OCI-LY7 (cell line): Measurements from ENCODE around the gene PPIL1. TPM values are rescaled to one million over a fixed set of nuclear protein-coding genes. Genes with fewer than 3 reads are reported as not detected.

Experiments
- BruUV-seq: library from RNA; stranded (reverse); fragments of 400-500 nt; replicated peaks from 2 replicates; lab custom pipeline; 2021; lab: Mats Ljungman, UMichigan
- CTCF ChIA-PET: fragments of 300-600 bp; sonication (Branson Sonifier 250); formaldehyde crosslinking; loops from one replicate; lab custom pipeline; 2022; ENCODE audit warnings: antibody characterized with exemption; ENCODE audit not compliant: unreplicated experiment; lab: Charles Lee
- POLR2A ChIA-PET: fragments of 300-600 bp; sonication (Branson Sonifier 250); formaldehyde crosslinking; loops from one replicate; lab custom pipeline; 2022; ENCODE audit warnings: antibody characterized with exemption; lab: Charles Lee
- DNase-seq: peaks from one replicate; pipeline ENCODE4 v3.0.0-alpha.2; 2015; ENCODE audit warnings: low spot score
- H2AFZ ChIP-seq: fragments of 200-600 bp; sonication (generic), shearing (Covaris generic); 2 replicates; pipeline ENCODE4 v1.6.1; 2014; ENCODE audit warnings: mild to moderate bottlenecking, antibody characterized with exemption, low read length, moderate library complexity
- H3K27ac ChIP-seq: fragments of 200-600 bp; sonication (generic); 2 replicates; pipeline ENCODE4 v1.5.1; 2014; ENCODE audit warnings: mixed run types, low read depth, mild to moderate bottlenecking, moderate library complexity, low read length, inconsistent platforms; ENCODE audit not compliant: poor library complexity, severe bottlenecking
- H3K36me3 ChIP-seq: fragments of 200-600 bp; sonication (generic); 2 replicates; pipeline ENCODE4 v1.6.1; 2014; ENCODE audit warnings: mild to moderate bottlenecking, antibody characterized with exemption, low read length, moderate library complexity, mixed read lengths; ENCODE audit not compliant: insufficient read depth
- H3K4me1 ChIP-seq: fragments of 200-600 bp; sonication (generic); 2 replicates; pipeline ENCODE4 v1.5.1; 2014; ENCODE audit warnings: mild to moderate bottlenecking, low read length; ENCODE audit not compliant: insufficient read depth, poor library complexity, severe bottlenecking
- H3K4me2 ChIP-seq: fragments of 200-600 bp; sonication (generic); 2 replicates; pipeline ENCODE4 v1.6.1; 2014; ENCODE audit warnings: mild to moderate bottlenecking, low read length
- H3K4me3 ChIP-seq: fragments of 200-600 bp; sonication (generic); 2 replicates; pipeline ENCODE4 v1.5.1; 2014; ENCODE audit warnings: mild to moderate bottlenecking, low read depth, low read length; ENCODE audit not compliant: poor library complexity, severe bottlenecking
- H3K79me2 ChIP-seq: fragments of 200-600 bp; sonication (generic); 2 replicates; pipeline ENCODE4 v1.6.1; 2016; ENCODE audit warnings: low read depth, mild to moderate bottlenecking, low read length, moderate library complexity, mixed read lengths; ENCODE audit not compliant: insufficient read depth
- H3K9me2 ChIP-seq: fragments of 200-600 bp; sonication (generic); 2 replicates; pipeline ENCODE4 v1.6.1; 2016; ENCODE audit warnings: mild to moderate bottlenecking, low read length, mixed read lengths; ENCODE audit not compliant: insufficient read depth
- H3K9me3 ChIP-seq: fragments of 200-600 bp; sonication (generic); 2 replicates; pipeline ENCODE4 v1.6.1; 2014; ENCODE audit warnings: mild to moderate bottlenecking, mixed run types, low read length, mixed read lengths
- H4K20me1 ChIP-seq: fragments of 200-600 bp; sonication (generic); 2 replicates; pipeline ENCODE4 v1.6.1; 2014; ENCODE audit warnings: mild to moderate bottlenecking, antibody characterized with exemption, low read length, moderate library complexity, mixed read lengths; ENCODE audit not compliant: insufficient read depth
- CTCF ChIP-seq: fragments of 200-600 bp; sonication (generic); conservative IDR thresholded peaks from 2 replicates; pipeline ENCODE4 v1.5.1; 2014; ENCODE audit warnings: mild to moderate bottlenecking, antibody characterized with exemption, low read length, moderate library complexity, mixed read lengths
- EZH2phosphoT487 ChIP-seq: fragments of 200-600 bp; sonication (generic); IDR thresholded peaks from 2 replicates; pipeline ENCODE4 v1.6.1; 2018; ENCODE audit warnings: low read depth, borderline replicate concordance, mild to moderate bottlenecking, mixed run types, antibody characterized with exemption, low read length, moderate library complexity, mixed read lengths
- intact Hi-C: fragments of 100-400 bp; cut with micrococcal nuclease; formaldehyde crosslinking; loops from one replicate; pipeline ENCODE4 v1.10.0; 2022; ENCODE audit not compliant: unreplicated experiment
- total RNA-seq, 2 experiments: library from RNA; depleted of rRNA in 1 of 2; stranded (reverse); fragments of >200 nt in 1 of 2; shearing (Covaris generic) in 1 of 2; gene quantifications; 2 replicates each; pipeline ENCODE4 v1.2.3, GENCODE V29; 2014 to 2022

PPIL1 gene
- total RNA-seq, 2 experiments from 2014 or later: 38.9 to 40.0 TPM

DNA sequence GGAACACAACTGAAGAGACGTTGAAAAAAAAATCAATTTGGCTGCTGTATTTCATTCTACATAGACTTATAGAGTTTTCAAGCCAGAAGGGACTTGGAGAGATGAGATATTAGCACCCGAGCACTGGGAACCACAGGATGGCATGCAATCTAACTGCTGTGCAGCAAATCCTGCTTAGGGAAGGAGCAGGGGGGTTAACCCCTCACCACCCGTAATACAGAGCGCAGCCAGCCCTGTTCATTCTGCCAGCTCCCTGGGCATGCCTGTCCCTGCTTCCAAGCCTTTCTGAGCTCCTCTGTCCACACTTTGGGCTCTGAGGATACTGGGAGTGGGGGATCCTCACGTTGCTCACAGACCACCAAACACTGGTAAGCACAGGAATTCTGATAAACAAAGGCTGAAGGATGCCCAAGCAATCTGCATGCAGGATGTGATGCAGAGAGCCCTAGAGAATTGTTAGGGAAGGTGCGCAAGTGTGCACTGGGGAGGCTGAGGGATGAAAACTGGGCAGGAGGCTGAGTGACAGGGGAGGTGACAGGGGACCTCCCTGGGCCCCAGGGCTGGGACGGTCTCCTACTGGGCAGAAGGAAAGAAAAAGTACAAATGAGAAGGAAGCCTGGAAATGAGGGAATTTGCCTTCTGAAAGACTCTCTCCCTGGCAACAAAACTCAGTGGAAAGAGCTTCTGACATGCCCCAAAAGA is 69.4 kb downstream of the PPIL1 start:
- Histone ChIP-seq H4K20me1 (no peaks in the 10 kb centered on the region), H3K9me2 (no peaks in the 10 kb centered on the region), H3K4me1 (no peaks in the 10 kb centered on the region), H3K79me2 (no peaks in the 10 kb centered on the region), H3K36me3 (no peaks in the 10 kb centered on the region), H3K9me3 (no peaks in the 10 kb centered on the region), H3K4me3 (no peak overlapping the region), H3K27ac (no peak overlapping the region), H3K4me2 (no peak overlapping the region), H2AFZ (no peak overlapping the region)
- BruUV-seq: no TSS peak
- TF ChIP-seq EZH2phosphoT487 (no peak), CTCF (no peak)
- ChIA-PET CTCF (no interaction called here), POLR2A (no interaction called here)
- DNase-seq: no peak
- intact Hi-C loops: no loop called here

Other genes with a start within 250 kb of the PPIL1 start
- 0.13 and 0.41 TPM in 2 replicates for gene CDKN1A, start 196.1 kb downstream of the PPIL1 start, total RNA-seq (2014; rRNA removed; shearing (Covaris generic))
- 1.2 and 1.3 TPM in 2 replicates for gene CDKN1A, start 196.1 kb downstream of the PPIL1 start, total RNA-seq (2022)
- 0.03 and 0.09 TPM in 2 replicates for gene RAB44, start 177.0 kb downstream of the PPIL1 start, total RNA-seq (2014; rRNA removed; shearing (Covaris generic))
- not detected in 2 replicates for gene RAB44, start 177.0 kb downstream of the PPIL1 start, total RNA-seq (2022)
- 25.3 and 37.7 TPM in 2 replicates for gene CPNE5, start 35.4 kb downstream of the PPIL1 start, total RNA-seq (2014; rRNA removed; shearing (Covaris generic))
- gene CPNE5, start 35.4 kb downstream of the PPIL1 start, total RNA-seq (2022): 70.7 and 89.8 TPM in 2 replicates
- 14.7 and 20.1 TPM in 2 replicates for gene C6orf89, start 11.1 kb upstream of the PPIL1 start, total RNA-seq (2014; rRNA removed; shearing (Covaris generic))
- 25.7 and 30.0 TPM in 2 replicates for gene C6orf89, start 11.1 kb upstream of the PPIL1 start, total RNA-seq (2022)
- not detected in 2 replicates for gene PI16, start 79.9 kb upstream of the PPIL1 start, total RNA-seq (2014; rRNA removed; shearing (Covaris generic))
- gene PI16, start 79.9 kb upstream of the PPIL1 start, total RNA-seq (2022): 0.30 TPM in 1 of 2 replicates, not detected in the other
- 81.4 and 93.7 TPM in 2 replicates for gene MTCH1, start 111.4 kb upstream of the PPIL1 start, total RNA-seq (2014; rRNA removed; shearing (Covaris generic))
- gene MTCH1, start 111.4 kb upstream of the PPIL1 start, total RNA-seq (2022): 72.5 and 79.6 TPM in 2 replicates
- gene FGD2, start 130.9 kb upstream of the PPIL1 start, total RNA-seq (2014; rRNA removed; shearing (Covaris generic)): 23.8 and 27.8 TPM in 2 replicates
- gene FGD2, start 130.9 kb upstream of the PPIL1 start, total RNA-seq (2022): 45.7 and 48.6 TPM in 2 replicates